ENCODE measurements around the gene ERBB4.
"Not testable (repeated sequence)": the region's sequence is repeated elsewhere in the genome, so short reads cannot be mapped to it uniquely, and the experiment has no call there.

Gene ERBB4

GRCh38 chr2:211664321-211664720 is 874.3 kb downstream of the ERBB4 start:
- no peak for DNase-seq

- no peak for DNase-seq
These were observed 884.3 kb downstream of the ERBB4 start for GRCh38 chr2:211654211-211654780.

GRCh38 chr2:211652327-211652726 is 886.3 kb downstream of the ERBB4 start:
- no peak for DNase-seq

GRCh38 chr2:211649331-211649730 is 889.3 kb downstream of the ERBB4 start:
- no peak for DNase-seq

- no peak for DNase-seq
These were observed 907.1 kb downstream of the ERBB4 start for GRCh38 chr2:211631503-211631902.

- DNase-seq, result no peak
These were observed 915.5 kb downstream of the ERBB4 start for GRCh38 chr2:211623096-211623495.

- DNase-seq, result no peak
These were observed 917.6 kb downstream of the ERBB4 start for GRCh38 chr2:211620986-211621385.

- DNase-seq, result no peak
These were observed 920.8 kb downstream of the ERBB4 start for GRCh38 chr2:211617803-211618202.

GRCh38 chr2:211611621-211612020 is 927.0 kb downstream of the ERBB4 start:
- no peak for DNase-seq

GRCh38 chr2:211611061-211611518 is 927.5 kb downstream of the ERBB4 start:
- DNase-seq, result no peak

- no peak for DNase-seq
These were observed 929.5 kb downstream of the ERBB4 start for GRCh38 chr2:211609127-211609526.

GRCh38 chr2:211599146-211599545 is 939.5 kb downstream of the ERBB4 start:
- no peak for DNase-seq

- DNase-seq, result no peak
These were observed 940.4 kb downstream of the ERBB4 start for GRCh38 chr2:211598238-211598637.

- DNase-seq, result not testable (repeated sequence)
These were observed 946.6 kb downstream of the ERBB4 start for GRCh38 chr2:211592006-211592405.

GRCh38 chr2:211591426-211591825 is 947.2 kb downstream of the ERBB4 start:
- DNase-seq, result no peak

GRCh38 chr2:211568439-211568838 is 970.2 kb downstream of the ERBB4 start:
- DNase-seq, result no peak

GRCh38 chr2:211564441-211564840 is 974.2 kb downstream of the ERBB4 start:
- no peak for DNase-seq

- no peak for DNase-seq
These were observed 993.0 kb downstream of the ERBB4 start for GRCh38 chr2:211545582-211545981.

GRCh38 chr2:211534632-211535031 is 1004.0 kb downstream of the ERBB4 start:
- peak; percentile 64 for DNase-seq

GRCh38 chr2:211524248-211524647 is 1014.4 kb downstream of the ERBB4 start:
- not testable (repeated sequence) for DNase-seq

- no peak for DNase-seq
These were observed 1022.1 kb downstream of the ERBB4 start for GRCh38 chr2:211516537-211516936.

GRCh38 chr2:211514049-211514448 is 1024.6 kb downstream of the ERBB4 start:
- no peak for DNase-seq

GRCh38 chr2:211513446-211513845 is 1025.2 kb downstream of the ERBB4 start:
- DNase-seq, result no peak

- DNase-seq, result no peak
These were observed 1025.8 kb downstream of the ERBB4 start for GRCh38 chr2:211512806-211513205.

- DNase-seq, result no peak
These were observed 1034.7 kb downstream of the ERBB4 start for GRCh38 chr2:211503856-211504255.
